ENCODE measurements around the gene TIGD3.

The TIGD3 gene, protein sequence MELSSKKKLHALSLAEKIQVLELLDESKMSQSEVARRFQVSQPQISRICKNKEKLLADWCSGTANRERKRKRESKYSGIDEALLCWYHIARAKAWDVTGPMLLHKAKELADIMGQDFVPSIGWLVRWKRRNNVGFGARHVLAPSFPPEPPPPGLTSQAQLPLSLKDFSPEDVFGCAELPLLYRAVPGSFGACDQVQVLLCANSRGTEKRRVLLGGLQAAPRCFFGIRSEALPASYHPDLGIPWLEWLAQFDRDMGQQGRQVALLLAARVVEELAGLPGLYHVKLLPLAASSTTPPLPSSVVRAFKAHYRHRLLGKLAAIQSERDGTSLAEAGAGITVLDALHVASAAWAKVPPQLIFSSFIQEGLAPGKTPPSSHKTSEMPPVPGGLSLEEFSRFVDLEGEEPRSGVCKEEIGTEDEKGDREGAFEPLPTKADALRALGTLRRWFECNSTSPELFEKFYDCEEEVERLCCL

DNA sequence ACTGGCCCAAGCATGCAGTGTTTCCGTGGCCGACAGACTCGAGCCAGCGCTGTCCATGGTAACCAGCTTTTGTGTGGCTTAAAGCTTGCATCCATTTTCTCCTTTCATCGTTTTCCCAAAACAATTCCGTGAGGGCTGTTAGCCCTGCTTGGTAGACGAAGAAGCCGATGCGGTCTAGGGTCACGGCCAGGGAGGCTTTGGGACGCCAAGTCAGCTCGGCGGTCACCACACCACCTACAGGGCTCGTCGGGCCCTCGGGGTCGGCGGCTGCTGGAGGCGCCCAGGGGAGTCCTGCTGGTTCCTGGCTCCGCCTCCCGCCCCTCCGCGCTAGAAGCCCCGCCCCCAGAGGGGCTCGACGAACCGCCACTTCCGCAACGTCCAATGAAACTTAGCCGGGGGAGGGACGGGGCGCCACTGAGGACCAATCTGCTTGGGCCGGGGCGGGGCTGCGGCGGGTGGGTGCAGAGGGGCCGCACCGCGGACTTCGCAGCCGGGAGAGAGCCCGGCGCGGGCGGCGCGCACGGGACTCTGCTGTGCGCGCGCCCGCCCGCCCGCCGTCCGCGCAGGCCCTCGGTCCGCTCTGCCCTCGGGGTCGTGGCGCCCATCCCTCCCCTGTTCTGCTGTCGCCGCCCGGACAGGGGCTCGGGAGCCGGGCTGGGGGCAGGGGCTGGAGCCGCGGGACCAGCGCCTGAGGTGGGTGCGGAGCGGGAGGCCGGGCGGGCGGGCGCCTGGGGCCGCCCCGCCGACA lies at the start of gene TIGD3:
TSS of gene TIGD3 (plus strand) at position 487 of the 748 bp plus-strand sequence. CDS start 1,058 bp downstream, outside the sequence.
- DNase-seq = peak; percentile 85

DNA sequence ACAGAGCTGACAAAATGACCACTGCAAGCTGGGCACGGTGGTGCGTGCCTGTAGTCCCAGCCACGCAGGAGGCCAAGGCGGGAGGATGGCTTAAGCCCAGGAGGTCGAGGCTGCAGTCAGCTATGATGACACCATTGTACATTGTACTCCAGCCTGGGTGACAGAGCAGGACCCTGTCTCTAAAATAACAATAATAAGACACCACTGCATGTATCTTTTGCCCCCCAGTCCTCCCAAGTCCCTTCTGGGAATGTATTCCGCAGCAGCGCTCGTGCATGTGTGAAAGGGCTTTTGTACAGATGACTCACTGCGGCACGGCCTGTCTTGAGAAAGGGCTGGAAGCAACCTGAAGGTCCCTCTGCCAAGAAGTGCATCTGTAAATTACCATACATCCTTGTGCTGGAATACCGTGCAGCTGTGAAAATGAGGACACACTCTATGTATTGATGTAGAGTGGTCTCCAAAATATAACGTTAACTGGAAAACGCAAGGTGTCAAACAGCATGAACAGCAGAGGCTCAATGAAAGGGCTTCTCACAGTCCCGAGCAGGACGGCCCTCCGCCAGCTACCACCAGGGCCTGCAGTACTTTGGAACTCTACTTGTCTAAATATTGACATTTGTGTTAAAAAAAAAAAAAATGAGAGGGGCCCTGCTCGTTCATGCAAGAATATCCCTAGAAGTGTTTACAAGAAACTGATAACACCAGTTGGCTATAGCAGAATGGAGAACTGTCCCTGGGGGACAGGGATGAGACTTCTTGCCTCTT lies 48.9 kb upstream of the TIGD3 start:
- no peak for DNase-seq

DNA sequence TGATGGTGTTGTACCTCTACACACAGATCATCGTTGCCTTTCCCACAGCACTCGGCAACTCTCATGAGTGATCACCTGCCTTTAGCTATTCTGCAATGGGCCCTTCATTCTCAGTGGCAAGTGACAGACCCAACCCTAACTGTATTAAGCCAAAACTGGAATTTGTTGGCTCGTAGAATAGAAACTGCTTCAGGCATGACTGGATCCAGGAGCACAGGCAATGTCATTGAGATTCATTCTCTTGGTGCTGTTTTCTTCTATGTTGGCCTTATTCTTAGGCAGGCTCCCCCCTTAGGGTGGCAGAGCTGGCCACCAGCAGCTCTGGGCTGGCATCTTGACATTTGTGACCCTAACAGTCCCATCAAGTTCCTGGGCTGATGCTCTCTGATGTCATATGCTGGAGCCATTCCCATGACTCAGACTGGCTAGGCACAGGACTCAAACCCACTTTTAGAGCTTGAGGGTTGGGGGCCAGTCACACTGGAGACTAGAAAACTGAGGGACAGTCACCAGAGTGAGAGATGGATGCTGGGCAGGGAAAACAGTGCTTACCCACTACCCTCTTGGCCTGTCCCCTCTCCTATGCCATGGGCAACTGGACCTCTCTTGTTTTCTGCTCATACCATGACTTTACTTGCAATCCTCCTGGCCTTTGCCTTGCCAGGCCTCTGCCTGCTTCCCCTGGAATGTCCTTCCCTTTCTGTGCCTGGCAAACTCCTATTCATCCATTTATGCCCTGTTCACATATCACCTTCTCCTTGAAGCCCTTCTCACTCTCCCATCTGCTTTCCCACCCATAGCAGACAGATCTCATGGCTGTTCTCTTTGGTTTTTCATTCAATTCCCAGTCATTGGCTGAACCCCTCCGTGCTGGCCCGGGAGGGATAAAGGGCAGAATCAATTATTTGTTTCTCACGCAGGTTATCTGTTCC lies 47.0 kb upstream of the TIGD3 start:
- DNase-seq = no peak

DNA sequence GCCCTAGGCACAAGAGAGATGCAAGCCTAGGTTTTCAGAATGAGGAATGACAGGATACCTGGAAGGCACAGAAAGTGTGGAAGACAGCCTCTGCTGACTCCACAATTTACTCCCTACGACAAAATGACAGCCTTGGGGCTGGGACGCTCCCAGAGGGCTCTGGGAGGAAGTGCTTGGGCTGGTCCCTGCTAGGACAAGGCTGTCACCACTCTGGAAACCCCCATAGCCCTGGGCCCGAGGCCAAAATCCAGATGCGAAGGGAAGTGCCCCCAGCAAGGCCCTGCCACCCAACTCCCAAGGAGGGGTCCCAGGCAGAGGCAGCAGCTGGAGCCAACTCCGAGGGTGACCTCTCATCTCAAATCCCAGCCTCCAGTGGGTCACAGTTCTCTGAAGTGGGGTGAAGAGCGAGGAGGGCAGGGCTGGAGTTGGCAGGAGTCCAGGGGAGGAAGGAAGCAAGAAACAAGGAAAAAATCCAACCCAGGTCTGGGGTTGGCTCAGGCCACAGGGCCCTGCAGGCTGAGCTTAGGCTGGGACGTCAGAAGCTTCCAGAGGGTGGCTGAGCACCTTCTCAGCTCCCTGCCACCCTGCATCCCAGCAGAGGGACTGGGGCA lies 46.2 kb upstream of the TIGD3 start:
- no peak for DNase-seq

DNA sequence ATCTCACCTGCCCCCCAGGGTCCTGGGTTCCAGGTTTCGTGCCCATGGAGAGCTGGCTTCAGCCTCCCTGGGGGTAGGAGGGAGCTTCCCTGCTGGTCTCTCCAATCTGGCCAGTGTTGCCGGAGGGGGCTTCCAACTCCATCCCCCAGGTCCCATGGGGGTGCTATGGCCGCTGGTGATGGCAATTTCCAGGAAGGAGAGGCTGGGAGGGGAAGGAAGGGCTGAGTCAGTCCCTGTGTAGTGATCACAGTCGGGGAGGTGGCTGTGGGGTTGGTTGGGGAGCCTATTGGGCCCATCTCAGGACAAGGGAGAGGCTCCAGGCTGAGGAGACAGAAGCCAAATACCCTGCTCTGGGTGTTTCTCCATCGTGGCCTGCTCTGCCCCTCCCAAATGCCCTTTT lies 45.5 kb upstream of the TIGD3 start:
- no peak for DNase-seq

DNA sequence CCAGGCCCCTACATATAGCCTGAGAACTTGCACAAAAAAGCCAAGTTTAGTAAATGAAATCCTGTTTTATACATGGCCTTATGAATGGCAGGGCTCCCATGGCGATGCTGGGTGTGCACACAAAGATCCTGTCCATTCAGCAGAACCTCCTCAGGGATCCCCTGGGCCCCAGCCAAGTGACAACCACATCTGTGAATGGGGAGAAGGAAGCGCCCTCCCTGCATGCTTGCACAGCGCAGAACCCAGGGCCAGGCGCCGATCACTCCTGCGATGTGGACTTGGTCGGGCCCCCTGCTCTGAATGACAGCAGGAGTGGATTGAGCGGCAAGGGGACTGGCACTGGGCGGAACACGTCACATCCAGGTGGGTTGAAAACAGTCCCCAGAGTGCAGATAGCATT lies 44.3 kb upstream of the TIGD3 start:
- DNase-seq = no peak

DNA sequence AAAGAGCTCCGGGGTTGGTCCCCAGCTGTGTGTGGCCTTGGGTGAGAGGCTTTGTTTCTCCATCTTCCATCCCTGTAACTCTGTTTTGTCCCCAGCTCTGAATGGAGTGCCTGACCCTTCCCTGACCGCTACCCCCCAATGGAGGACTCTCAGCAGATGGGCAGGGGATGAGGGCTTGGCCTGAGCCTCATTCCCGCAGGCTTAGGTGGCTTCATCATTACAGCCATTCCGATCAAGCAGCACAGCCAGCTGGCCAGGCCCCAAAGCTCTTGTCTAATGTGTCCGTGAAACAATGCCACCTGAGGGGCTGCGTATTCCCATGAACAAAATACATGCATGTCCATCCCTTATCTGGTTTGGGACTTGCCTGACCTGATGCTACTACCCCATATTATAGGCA lies 43.8 kb upstream of the TIGD3 start:
- no peak for DNase-seq

DNA sequence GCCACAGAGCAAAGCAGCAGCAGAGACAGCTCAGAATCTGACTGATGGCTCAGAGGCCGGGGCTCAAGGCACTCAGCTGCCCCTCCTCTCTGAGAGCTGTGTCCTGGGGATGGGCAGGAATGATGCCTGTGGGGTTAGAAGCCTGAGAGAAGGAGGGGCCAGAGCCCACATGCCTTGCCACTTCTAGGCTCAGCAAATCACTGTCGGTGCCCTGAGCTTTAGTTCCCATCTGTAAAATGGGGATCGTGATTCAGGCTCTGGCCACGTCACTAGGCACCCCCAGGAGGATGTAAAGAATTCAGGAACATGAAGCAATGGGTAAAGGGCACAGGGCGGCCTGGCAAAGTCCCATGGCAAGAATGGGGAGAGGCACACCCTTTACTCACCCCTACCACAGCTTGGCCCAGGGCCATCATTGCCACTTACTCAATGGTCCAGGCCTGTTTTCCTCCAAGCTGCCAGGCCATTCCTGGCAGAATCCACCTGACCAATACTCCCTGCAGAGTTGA lies 43.3 kb upstream of the TIGD3 start:
- no peak for DNase-seq

DNA sequence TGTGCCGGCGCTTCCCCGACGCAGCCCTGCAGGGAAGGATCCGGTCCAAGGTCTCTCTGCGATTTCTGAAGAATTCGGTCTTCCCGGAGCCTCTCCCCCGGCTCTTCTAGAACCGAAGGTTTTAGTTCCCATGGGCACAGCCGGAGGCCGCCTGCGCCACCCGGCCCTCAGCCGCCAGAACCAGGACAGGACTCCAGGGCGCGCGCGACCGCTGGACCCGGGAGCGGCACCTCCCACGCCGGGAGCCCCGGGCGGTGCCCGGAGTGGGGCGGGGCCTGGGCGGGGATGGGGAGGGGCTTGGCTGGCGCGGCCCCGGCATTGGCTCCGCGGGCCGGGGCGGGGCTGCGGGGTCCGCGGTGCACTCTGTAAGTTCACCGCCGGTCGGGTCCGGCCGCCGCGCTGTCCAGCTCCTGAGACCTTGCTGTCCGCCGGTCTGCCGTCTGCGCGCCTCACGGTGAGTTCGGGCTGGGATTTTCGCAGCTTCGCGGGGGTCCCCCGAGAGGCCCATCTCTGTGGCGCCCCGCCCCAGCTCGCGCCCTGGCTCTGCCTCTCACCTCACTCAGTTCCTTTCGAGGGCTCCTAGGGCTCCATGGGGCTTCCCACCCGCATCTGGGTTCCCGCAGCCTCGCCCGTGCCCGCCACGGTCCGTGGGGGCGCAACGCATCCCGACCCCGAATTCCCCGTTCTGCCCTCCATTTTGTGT lies 39.9 kb upstream of the TIGD3 start, which contains the start of gene CDC42EP2:
TSS of gene CDC42EP2 (plus strand) at position 366 of the 703 bp plus-strand sequence. CDS start 6,033 bp downstream, outside the sequence.
- DNase-seq = no peak

DNA sequence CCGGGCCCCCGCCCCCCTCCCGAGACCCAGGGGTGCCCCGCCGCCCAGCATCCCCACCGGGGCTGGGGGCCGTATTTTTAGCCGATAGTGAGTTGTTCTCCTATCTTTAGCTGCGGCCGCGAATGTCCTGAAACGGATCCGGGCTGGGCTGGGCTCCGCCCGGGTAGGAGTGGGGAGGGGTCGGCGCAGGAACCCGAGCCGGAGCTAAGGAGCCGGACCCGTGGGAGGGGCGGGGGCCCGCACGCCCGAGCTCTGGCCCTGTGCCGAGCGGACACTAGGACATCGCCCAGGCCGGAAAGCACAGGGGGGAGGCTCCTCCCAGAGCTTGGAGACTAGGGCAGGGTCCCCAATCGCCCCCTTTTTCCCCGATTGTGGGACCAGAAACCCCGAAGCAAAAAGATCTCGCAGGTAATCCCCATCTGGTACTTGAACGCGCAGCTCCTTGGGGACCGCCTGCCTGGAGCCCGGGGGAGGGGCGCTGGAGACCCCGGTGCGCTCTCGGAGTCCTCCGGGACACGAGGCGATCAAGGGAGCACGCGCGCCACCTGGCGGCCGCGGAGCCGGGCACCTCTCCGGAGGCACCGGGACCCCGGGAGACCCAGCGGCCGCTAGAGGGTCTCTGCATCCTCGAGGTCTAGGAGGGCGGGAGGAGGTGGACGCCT lies 39.2 kb upstream of the TIGD3 start:
- no peak for DNase-seq

DNA sequence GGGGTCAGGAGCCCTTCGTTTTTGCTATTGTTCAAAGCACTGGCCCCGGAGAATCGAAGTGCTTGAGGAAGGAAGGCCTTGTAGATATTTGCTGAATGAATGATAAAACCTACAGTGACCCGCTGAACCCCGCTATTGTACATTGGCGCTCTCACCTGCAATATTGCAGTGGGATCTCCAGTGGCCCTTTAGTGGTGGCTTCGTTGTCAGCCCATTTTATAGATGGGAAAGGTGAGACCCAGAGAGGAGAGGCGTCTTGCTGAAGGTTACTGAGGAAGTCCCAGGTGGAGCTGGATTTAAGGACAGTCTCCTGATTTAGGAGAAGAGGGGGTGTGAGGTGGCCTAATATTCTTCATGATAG lies 38.7 kb upstream of the TIGD3 start:
- no peak for DNase-seq

DNA sequence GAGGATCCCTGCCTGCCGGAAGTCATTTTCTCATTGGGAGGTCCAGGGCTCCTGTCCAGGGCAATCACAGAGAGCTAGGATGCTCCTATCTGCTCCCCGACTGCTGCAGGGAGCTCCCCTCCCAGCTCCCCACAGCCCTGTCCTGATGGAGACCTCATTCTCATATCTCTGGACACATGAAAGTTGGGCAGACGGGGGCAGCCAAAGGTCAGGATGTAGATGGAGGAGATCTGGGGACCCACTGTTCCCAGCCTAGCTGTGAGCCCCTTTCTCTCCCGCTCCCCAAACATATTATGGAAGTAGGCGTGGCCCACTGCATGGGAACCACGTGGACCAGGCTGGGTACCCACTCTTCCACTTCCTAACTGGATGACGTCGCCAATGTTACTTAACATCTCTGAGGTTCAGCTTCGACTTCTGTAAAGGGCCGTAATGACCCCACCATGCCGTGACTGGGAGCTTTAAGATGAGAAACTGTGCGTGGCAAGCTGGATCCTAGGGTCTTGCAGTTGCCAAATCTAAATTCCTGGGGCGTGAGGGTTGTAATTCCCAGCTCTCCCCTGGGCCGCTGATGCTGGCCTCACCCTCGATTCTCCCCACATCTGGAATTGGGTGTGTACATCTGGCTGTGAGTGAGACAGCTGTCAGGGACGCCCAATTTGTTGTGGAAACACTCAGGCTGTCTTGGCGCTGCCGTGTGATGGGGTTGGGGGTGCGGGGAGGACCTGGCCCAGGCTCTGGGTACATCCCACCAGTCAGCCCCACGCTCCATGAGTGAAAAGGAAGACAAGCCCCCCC lies 38.1 kb upstream of the TIGD3 start:
- DNase-seq = no peak

DNA sequence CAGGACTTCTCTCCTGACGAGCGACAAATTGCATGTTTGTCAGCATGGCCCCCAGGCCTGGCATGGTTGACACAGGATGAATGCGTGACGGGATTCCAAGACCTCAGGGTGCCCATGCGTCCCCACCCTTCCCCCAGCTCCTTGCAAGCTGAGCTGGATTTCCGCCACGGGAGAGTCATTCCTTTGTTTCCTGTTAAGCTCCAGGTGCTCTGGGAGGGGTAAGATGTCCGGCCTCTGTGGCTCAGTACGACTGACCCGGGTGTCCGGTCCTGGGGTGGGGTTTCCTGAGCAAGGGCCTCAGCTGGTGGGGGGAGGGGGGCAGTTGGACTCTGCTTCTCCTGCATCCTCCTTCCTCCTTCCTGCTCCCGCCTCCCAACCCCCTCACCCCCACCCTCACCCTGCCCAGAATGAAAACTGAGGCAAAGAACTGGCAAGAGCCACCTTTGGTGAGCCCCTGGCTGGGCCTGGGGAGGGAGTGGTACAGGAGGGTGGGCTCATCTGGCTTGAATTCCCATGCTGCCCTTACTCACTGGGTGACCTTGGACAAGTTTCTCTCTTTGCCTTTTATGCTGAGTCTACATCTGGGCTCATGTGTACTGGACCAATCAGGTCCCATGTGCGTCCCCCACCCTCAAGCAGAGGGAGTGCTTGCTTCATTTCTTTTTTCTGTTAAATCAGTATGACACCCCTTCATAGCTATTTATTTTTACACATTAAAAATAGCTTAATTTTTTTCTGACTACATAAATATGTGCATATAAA lies 37.3 kb upstream of the TIGD3 start:
- no peak for DNase-seq

DNA sequence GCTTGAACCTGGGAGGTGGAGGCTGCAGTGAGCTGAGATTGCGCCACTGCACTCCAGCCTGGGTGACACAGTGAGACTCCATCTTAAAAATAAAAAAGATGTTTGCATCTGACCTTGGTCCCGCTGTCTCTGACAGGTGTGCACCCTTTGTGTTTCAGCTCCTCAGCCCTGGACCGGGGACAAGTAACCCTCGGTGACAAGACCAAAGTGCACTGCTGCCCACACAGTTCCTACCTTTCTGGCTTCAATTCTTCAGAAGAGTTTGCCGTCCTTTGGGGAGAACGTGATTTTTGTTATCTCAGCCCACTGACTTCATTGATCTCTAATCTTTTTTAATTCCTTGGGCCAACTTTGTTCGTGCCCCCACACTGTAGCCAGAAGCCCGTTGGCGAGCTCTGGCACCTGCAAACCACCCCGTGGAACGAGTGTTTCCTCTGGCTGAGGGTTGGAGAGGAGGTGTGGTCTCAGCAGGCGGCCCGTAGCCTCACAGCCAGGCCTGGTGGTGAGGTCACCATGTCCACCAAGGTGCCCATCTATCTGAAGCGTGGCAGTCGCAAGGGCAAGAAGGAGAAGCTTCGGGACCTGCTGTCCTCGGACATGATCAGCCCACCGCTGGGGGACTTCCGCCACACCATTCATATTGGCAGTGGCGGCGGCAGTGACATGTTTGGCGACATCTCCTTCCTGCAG lies 34.0 kb upstream of the TIGD3 start:
- no peak for DNase-seq

DNA sequence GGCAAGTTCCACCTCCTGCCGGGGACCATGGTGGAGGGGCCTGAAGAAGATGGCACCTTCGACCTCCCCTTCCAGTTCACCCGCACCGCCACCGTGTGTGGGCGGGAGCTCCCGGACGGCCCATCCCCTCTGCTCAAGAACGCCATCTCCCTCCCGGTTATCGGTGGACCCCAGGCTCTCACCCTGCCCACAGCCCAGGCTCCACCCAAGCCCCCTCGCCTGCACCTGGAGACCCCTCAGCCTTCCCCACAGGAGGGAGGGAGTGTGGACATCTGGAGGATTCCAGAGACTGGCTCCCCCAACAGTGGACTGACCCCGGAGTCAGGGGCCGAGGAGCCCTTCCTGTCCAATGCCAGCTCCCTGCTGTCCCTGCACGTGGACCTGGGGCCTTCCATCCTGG lies 33.5 kb upstream of the TIGD3 start:
- no peak for DNase-seq

DNA sequence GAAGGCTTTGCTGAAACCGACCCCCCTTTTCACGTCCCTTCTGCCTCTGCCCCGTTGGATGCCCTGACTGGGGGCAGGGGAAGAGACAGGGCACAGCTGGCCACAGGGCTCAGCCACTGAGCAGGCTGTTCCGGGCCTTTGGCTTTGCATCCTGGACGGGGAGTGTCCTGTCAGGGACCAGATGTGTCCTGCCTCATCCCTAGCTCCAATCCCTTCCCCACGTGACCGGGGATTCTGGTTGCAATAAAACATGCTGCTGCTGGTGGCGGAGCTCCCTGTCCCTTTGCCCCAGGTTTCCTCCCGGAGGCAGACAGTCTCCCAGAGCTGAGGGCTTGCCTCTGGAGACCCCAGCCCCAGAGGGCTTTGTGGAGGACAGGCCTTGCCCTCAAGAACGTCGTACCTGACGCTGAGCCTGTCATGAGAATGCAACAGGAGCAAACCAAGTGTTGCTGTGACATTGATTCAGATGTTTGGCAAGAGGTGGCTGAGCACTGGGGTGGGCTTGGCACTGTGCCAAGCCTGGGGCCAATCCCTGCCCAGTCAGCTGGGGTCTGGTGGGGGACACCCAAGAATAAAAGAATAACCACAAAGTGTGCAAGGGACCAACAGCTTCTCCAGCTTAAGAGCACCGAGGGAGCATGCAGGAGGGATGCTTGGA lies 32.6 kb upstream of the TIGD3 start:
- DNase-seq = no peak

DNA sequence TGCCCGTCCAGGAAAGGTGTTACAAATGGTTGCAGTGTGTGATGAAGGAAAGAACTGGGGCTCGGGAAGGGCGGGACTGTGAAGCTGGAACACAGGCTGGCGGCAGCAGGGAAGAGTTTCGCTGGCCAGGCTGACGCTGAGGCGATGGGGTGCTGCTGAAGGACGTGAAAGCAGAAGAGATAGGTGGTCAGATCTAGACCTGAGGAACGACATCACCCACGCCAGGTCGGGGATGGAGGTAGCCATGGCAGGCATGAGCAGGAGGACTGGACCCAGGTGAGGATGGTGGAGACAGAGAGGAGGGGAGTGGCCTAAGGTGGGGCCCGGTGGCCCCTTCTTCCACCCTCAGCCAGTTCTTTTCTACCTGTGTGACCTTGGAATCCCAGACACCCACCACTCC lies 30.7 kb upstream of the TIGD3 start:
- DNase-seq = no peak

Data from DMS 273 treated with DMSO at 0.1 percent for 48 hours (cell line).